GM23338 (cell line): ENCODE data around the gene EEF1G. TPM values are rescaled to one million over a fixed set of nuclear protein-coding genes. Genes with fewer than 3 reads are reported as not detected.

Experiments
- ATAC-seq: fragments of 200-7000 bp; cut with Tn5 transposase; 3 replicates; pipeline ENCODE4 v1.9.1; 2020
- DNase-seq: peaks from one replicate; pipeline ENCODE4 v3.0.0-alpha.2; 2015; ENCODE audit warnings: low spot score
- H2AFZ ChIP-seq: fragments of 200-600 bp; sonication (generic); 2 replicates; pipeline ENCODE4 v1.8.0; 2016; ENCODE audit warnings: antibody characterized with exemption, mild to moderate bottlenecking, moderate library complexity
- H3F3A ChIP-seq: fragments of 200-600 bp; sonication (generic); replicated peaks from 2 replicates; pipeline ENCODE4 v1.8.0; 2017; ENCODE audit warnings: antibody characterized with exemption, mixed run types, low read depth
- H3K27ac ChIP-seq: fragments of 200-600 bp; sonication (generic); 2 replicates; pipeline ENCODE4 v1.6.1; 2016; ENCODE audit warnings: low read depth
- H3K27me3 ChIP-seq: fragments of 200-600 bp; sonication (generic); 2 replicates; pipeline ENCODE4 v1.8.0; 2016; ENCODE audit warnings: mild to moderate bottlenecking, mixed run types, moderate library complexity; ENCODE audit not compliant: insufficient read depth
- H3K36me3 ChIP-seq: fragments of 200-600 bp; sonication (generic); 2 replicates; pipeline ENCODE4 v1.8.0; 2016; ENCODE audit warnings: mild to moderate bottlenecking; ENCODE audit not compliant: insufficient read depth
- H3K4me1 ChIP-seq: fragments of 200-600 bp; sonication (generic); 2 replicates; pipeline ENCODE4 v1.8.0; 2016; ENCODE audit warnings: mild to moderate bottlenecking, moderate library complexity; ENCODE audit not compliant: insufficient read depth
- H3K4me2 ChIP-seq: fragments of 200-600 bp; sonication (generic); 2 replicates; pipeline ENCODE4 v1.7.1; 2017; ENCODE audit warnings: mixed run types
- H3K4me3 ChIP-seq: fragments of 200-600 bp; sonication (generic); 2 replicates; pipeline ENCODE4 v1.6.1; 2016; ENCODE audit warnings: mixed run types
- H3K79me2 ChIP-seq: fragments of 200-600 bp; sonication (generic); replicated peaks from 2 replicates; pipeline ENCODE4 v1.8.0; 2017; ENCODE audit warnings: mild to moderate bottlenecking; ENCODE audit not compliant: insufficient read depth
- H3K9me2 ChIP-seq: fragments of 200-600 bp; sonication (generic); 2 replicates; pipeline ENCODE4 v1.8.0; 2017; ENCODE audit not compliant: insufficient read depth
- H4K20me1 ChIP-seq: fragments of 200-600 bp; sonication (generic); replicated peaks from 2 replicates; pipeline ENCODE4 v1.8.0; 2017; ENCODE audit warnings: mild to moderate bottlenecking; ENCODE audit not compliant: insufficient read depth
- H3K27ac Mint-ChIP-seq: 2 replicates; pipeline ENCODE4 v1.8.0; 2020; ENCODE audit warnings: inconsistent platforms, mild to moderate bottlenecking, moderate library complexity, mixed read lengths
- H3K27me3 Mint-ChIP-seq: 3 replicates; pipeline ENCODE4 v1.8.0; 2022; ENCODE audit warnings: low read depth, mild to moderate bottlenecking, moderate library complexity, mixed read lengths, inconsistent platforms; ENCODE audit not compliant: insufficient read depth, poor library complexity
- H3K36me3 Mint-ChIP-seq: 3 replicates; pipeline ENCODE4 v1.8.0; 2021; ENCODE audit warnings: low read depth, mild to moderate bottlenecking, inconsistent platforms, moderate library complexity, mixed read lengths
- H3K4me1 Mint-ChIP-seq: 3 replicates; pipeline ENCODE4 v1.8.0; 2020; ENCODE audit warnings: mild to moderate bottlenecking, inconsistent platforms, mixed read lengths
- H3K4me3 Mint-ChIP-seq: 3 replicates; pipeline ENCODE4 v1.8.0; 2021; ENCODE audit warnings: moderate library complexity, mild to moderate bottlenecking, inconsistent platforms, mixed read lengths
- H3K9me3 Mint-ChIP-seq: 3 replicates; pipeline ENCODE4 v1.8.0; 2020; ENCODE audit warnings: moderate library complexity, mild to moderate bottlenecking, inconsistent platforms, mixed read lengths
- ETS1 ChIP-seq: IDR thresholded peaks from 2 replicates; pipeline ENCODE4 v1.6.1; 2016; ENCODE audit warnings: antibody characterized with exemption
- EZH2 ChIP-seq: fragments of 200-600 bp; sonication (generic); IDR thresholded peaks from one replicate; pipeline ENCODE4 v1.8.0; 2017; ENCODE audit warnings: antibody characterized with exemption, mild to moderate bottlenecking, low read depth; ENCODE audit not compliant: unreplicated experiment
- EZH2phosphoT487 ChIP-seq: fragments of 200-600 bp; sonication (generic); IDR thresholded peaks from one replicate; pipeline ENCODE4 v1.8.1; 2018; ENCODE audit warnings: antibody characterized with exemption; ENCODE audit not compliant: unreplicated experiment
- NANOG ChIP-seq: IDR thresholded peaks from 2 replicates; pipeline ENCODE4 v1.6.1; 2016; ENCODE audit warnings: antibody characterized with exemption, borderline replicate concordance
- POLR2AphosphoS5 ChIP-seq: IDR thresholded peaks from 2 replicates; pipeline ENCODE4 v1.6.1; 2016; ENCODE audit warnings: antibody characterized with exemption, low read depth
- REST ChIP-seq: IDR thresholded peaks from one replicate; pipeline ENCODE4 v1.6.1; 2018; ENCODE audit warnings: antibody characterized with exemption; ENCODE audit not compliant: unreplicated experiment
- ZNF462 ChIP-seq: fragments of 250-450 bp; sonication (Bioruptor Pico); IDR thresholded peaks from 2 replicates; pipeline ENCODE4 v1.5.0; 2020; ENCODE audit warnings: mild to moderate bottlenecking, moderate library complexity
- polyA plus RNA-seq: library from polyadenylated mRNA; unstranded; fragments of >200 nt; fragmentation: Nextera tagmentation; extraction: Ambion mirVana; gene quantifications from 2 replicates; pipeline ENCODE4 v1.2.1, GENCODE V29; 2016
- total RNA-seq: library from RNA; depleted of rRNA; stranded (reverse); fragments of >200 nt; shearing (Covaris generic); gene quantifications from 2 replicates; pipeline ENCODE4 v1.2.3, GENCODE V29; 2014

EEF1G gene
- total and polyA plus RNA-seq, 2 experiments from 2014 or later = 696 to 1,316 TPM

- peak overlapping the region; percentile 83 for H3K4me3 Mint-ChIP-seq
- peak; percentile 0 for ATAC-seq
- H3K27me3 ChIP-seq = peaks cover 86% of the 10 kb centered on the region
These were observed 28.9 kb downstream of the EEF1G start for GRCh38 chr11:62544581-62545436.

More at GRCh38 chr11:62544581-62545436, 28.9 kb downstream of the EEF1G start:
- no peaks in the 10 kb centered on the region for H3K9me2 ChIP-seq
- Mint-ChIP-seq H3K4me1 (peaks cover 51% of the 10 kb centered on the region), H3K27me3 (peaks cover 76% of the 10 kb centered on the region), H3K36me3 (no peaks in the 10 kb centered on the region), H3K9me3 (no peaks in the 10 kb centered on the region; the same call in 2 of the 3 replicates), H3K27ac (no peak overlapping the region)
- H2AFZ ChIP-seq = peak overlapping the region; percentile 94
- peaks cover 38% of the 10 kb centered on the region; the same call in 1 of the 2 replicates for H3K4me1 ChIP-seq
- no peaks in the 10 kb centered on the region for H3K79me2 ChIP-seq
- H3K4me3 ChIP-seq = peak overlapping the region; percentile 88
- no peak for TF ChIP-seq ZNF462 (CRISPR knock-in tag)
- no peak for TF ChIP-seq EZH2phosphoT487
- no peak for TF ChIP-seq REST
- peak; percentile 34 for TF ChIP-seq EZH2
- TF ChIP-seq POLR2AphosphoS5 = no peak
- no peak for TF ChIP-seq NANOG
- no peak for TF ChIP-seq ETS1
- H3F3A ChIP-seq = 0 out of 2 replicates have a peak, but pooled peaks cover 3% of the 10 kb centered on the region
- no peaks in the 10 kb centered on the region for H3K36me3 ChIP-seq
- no peak for DNase-seq
- H3K4me2 ChIP-seq = peak overlapping the region; percentile 96
- no peak overlapping the region for H3K27ac ChIP-seq
- H4K20me1 ChIP-seq = peaks cover 3% of the 10 kb centered on the region; the same call in 1 of the 2 replicates
